Right lobe of liver (tissue), 4 donors: ENCODE results near the gene IRX1.

ENCODE experiments used
- POLR2A ChIP-seq: fragments of 450-650 bp; IDR thresholded peaks from one replicate; pipeline ENCODE4 v1.6.1; 2017; ENCODE audit warnings: antibody characterized with exemption, mild to moderate bottlenecking
- TF ChIP-seq, protein P1 (sequence below), 4 donors: fragments of 200-600 bp in 3 of 4; fragments of 450-650 bp in 1 of 4; IDR thresholded peaks; one replicate each; pipeline versions ENCODE4 v1.5.1 to v1.8.0; 2016 to 2022; ENCODE audit warnings: antibody characterized with exemption in 4 of 4, mild to moderate bottlenecking in 2 of 4
- donor health status: DM: no; HTN: no; CAD: no.
- donor health status: DM: no; HTN: no; CAD: no.
- donor health status: DM: no; HTN: yes; CAD: no.

DNA sequence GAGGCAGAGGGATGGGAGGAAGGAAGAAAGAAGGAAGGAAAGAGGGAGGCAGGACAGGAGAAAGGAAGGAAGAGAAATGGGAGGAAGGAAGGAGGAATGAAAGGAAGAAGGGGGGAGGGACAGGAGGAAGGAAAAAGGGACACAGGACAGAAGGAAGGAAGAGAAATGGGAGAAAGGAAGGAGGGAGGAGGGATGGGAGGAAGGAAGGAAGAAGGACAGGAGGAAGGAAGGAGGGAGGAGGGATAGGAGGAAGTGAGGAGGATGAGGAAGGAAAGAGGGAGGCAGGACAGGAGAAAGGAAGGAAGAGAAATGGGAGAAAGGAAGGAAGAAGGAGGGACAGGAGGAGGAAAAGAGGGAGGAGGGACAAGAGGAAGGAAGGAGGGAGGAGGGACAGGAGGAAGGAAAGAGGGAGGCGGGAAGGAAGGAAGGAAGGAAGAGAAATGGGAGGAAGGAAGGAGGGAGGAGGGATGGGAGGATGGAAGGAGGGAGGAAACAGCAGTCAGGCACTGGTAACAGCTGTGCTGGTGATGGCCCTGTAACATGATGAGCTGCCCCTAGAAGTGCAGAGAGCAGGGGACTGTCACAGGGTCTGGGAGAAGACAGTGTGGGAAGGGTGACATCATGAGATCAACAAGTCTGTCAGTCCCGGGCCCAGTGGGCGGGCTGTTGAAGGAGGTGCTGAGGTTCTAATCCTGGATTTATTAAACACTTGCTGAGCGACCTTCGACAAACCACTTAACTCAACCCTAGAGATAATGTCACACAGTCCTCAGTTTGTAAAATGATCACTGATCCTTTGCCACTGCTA lies 10.7 kb upstream of the IRX1 start:
- TF ChIP-seq, protein P1, sequence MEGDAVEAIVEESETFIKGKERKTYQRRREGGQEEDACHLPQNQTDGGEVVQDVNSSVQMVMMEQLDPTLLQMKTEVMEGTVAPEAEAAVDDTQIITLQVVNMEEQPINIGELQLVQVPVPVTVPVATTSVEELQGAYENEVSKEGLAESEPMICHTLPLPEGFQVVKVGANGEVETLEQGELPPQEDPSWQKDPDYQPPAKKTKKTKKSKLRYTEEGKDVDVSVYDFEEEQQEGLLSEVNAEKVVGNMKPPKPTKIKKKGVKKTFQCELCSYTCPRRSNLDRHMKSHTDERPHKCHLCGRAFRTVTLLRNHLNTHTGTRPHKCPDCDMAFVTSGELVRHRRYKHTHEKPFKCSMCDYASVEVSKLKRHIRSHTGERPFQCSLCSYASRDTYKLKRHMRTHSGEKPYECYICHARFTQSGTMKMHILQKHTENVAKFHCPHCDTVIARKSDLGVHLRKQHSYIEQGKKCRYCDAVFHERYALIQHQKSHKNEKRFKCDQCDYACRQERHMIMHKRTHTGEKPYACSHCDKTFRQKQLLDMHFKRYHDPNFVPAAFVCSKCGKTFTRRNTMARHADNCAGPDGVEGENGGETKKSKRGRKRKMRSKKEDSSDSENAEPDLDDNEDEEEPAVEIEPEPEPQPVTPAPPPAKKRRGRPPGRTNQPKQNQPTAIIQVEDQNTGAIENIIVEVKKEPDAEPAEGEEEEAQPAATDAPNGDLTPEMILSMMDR (IDR thresholded peaks at IDR 0.05) = no peak
- no peak for TF ChIP-seq POLR2A
